ENCODE data around the gene OLIG2.

Gene OLIG2

GRCh38 chr21:33025489-33026442 is at the start of gene OLIG2:
Gene OLIG2 (plus strand): TSS chr21:33025935. CDS start chr21:33026863, 928 bp downstream.
- no peak for DNase-seq (ENCODE audit: low read depth)

GRCh38 chr21:32976791-32977190 is 48.9 kb upstream of the OLIG2 start:
- no peak overlapping the region for H3K4me3 ChIP-seq (ENCODE audit: low read depth, low read length)
- no peak for DNase-seq (ENCODE audit: low read depth)

More at GRCh38 chr21:33025489-33026442, at the start of gene OLIG2:
- peak within 1 kb of the TSS; percentile 9 for H3K4me3 ChIP-seq (ENCODE audit: low read depth, low read length)

GRCh38 chr21:32977216-32977615 is 48.5 kb upstream of the OLIG2 start:
- H3K4me3 ChIP-seq (ENCODE audit: low read depth, low read length): no peak overlapping the region
- no peak for DNase-seq (ENCODE audit: low read depth)

GRCh38 chr21:32978331-32979270 is 47.1 kb upstream of the OLIG2 start:
- no peak for DNase-seq (ENCODE audit: low read depth)
- no peak overlapping the region for H3K4me3 ChIP-seq (ENCODE audit: low read depth, low read length)

GRCh38 chr21:32979598-32980268 is 46.0 kb upstream of the OLIG2 start:
- no peak overlapping the region for H3K4me3 ChIP-seq (ENCODE audit: low read depth, low read length)
- no peak for DNase-seq (ENCODE audit: low read depth)

GRCh38 chr21:32981096-32981495 is 44.6 kb upstream of the OLIG2 start:
- no peak for DNase-seq (ENCODE audit: low read depth)
- H3K4me3 ChIP-seq (ENCODE audit: low read depth, low read length): no peak overlapping the region

- H3K4me3 ChIP-seq (ENCODE audit: low read depth, low read length): no peak overlapping the region
- DNase-seq (ENCODE audit: low read depth): no peak
Measured at GRCh38 chr21:32990666-32991065, 35.1 kb upstream of the OLIG2 start.

- H3K4me3 ChIP-seq (ENCODE audit: low read depth, low read length): no peak overlapping the region
- no peak for DNase-seq (ENCODE audit: low read depth)
Measured at GRCh38 chr21:32991361-32991760, 34.4 kb upstream of the OLIG2 start.

GRCh38 chr21:32993894-32994293 is 31.8 kb upstream of the OLIG2 start:
- no peak for DNase-seq (ENCODE audit: low read depth)
- no peak overlapping the region for H3K4me3 ChIP-seq (ENCODE audit: low read depth, low read length)

- no peak overlapping the region for H3K4me3 ChIP-seq (ENCODE audit: low read depth, low read length)
- DNase-seq (ENCODE audit: low read depth): no peak
Measured at GRCh38 chr21:32994305-32994704, 31.4 kb upstream of the OLIG2 start.

GRCh38 chr21:33007747-33008146 is 18.0 kb upstream of the OLIG2 start:
- H3K4me3 ChIP-seq (ENCODE audit: low read depth, low read length): no peak overlapping the region

GRCh38 chr21:33008333-33009051 is 17.2 kb upstream of the OLIG2 start:
- no peak for DNase-seq (ENCODE audit: low read depth)
- H3K4me3 ChIP-seq (ENCODE audit: low read depth, low read length): no peak overlapping the region

More at GRCh38 chr21:33007747-33008146, 18.0 kb upstream of the OLIG2 start:
- no peak for DNase-seq (ENCODE audit: low read depth)

GRCh38 chr21:33010931-33011330 is 14.8 kb upstream of the OLIG2 start:
- no peak overlapping the region for H3K4me3 ChIP-seq (ENCODE audit: low read depth, low read length)
- no peak for DNase-seq (ENCODE audit: low read depth)

GRCh38 chr21:33011462-33011861 is 14.3 kb upstream of the OLIG2 start:
- peak; percentile 59 for DNase-seq (ENCODE audit: low read depth)
- H3K4me3 ChIP-seq (ENCODE audit: low read depth, low read length): no peak overlapping the region

- DNase-seq (ENCODE audit: low read depth): no peak
- no peak overlapping the region for H3K4me3 ChIP-seq (ENCODE audit: low read depth, low read length)
Measured at GRCh38 chr21:33013626-33014025, 12.1 kb upstream of the OLIG2 start.

GRCh38 chr21:33014331-33014730 is 11.4 kb upstream of the OLIG2 start:
- no peak for DNase-seq (ENCODE audit: low read depth)
- H3K4me3 ChIP-seq (ENCODE audit: low read depth, low read length): no peak overlapping the region

GRCh38 chr21:33015096-33015495 is 10.6 kb upstream of the OLIG2 start:
- DNase-seq (ENCODE audit: low read depth): no peak

GRCh38 chr21:33015756-33016155 is 10.0 kb upstream of the OLIG2 start:
- H3K4me3 ChIP-seq (ENCODE audit: low read depth, low read length): no peak overlapping the region
- no peak for DNase-seq (ENCODE audit: low read depth)

More at GRCh38 chr21:33015096-33015495, 10.6 kb upstream of the OLIG2 start:
- H3K4me3 ChIP-seq (ENCODE audit: low read depth, low read length): no peak overlapping the region

All from skeletal muscle cell (primary cell).